AG04449 (cell line): Measurements from ENCODE around the gene MDGA2.

Experiments used
- CTCF ChIA-PET: fragments of 350-600 bp; formaldehyde crosslinking; extraction: SDS; loops from one replicate; lab custom pipeline; 2021; ENCODE audit warnings: antibody characterized with exemption; lab: Yijun Ruan, JAX
- POLR2A ChIA-PET: fragments of 400-600, 350-600 bp; formaldehyde crosslinking; extraction: SDS; loops from one replicate; lab custom pipeline; 2020; ENCODE audit warnings: antibody characterized with exemption, inconsistent platforms; lab: Yijun Ruan, JAX
- DNase-seq: peaks from one replicate; pipeline ENCODE4 v3.0.0-alpha.2; 2010; ENCODE audit warnings: low read depth, low spot score
- H3K4me3 ChIP-seq: 2 replicates; pipeline ENCODE4 v1.5.1; 2011; ENCODE audit warnings: low read depth, mild to moderate bottlenecking, control low read depth, low read length
- TF ChIP-seq, protein P1 (sequence below): IDR thresholded peaks from one replicate; pipeline ENCODE4 v1.5.1; 2011; ENCODE audit warnings: mild to moderate bottlenecking, moderate library complexity, low read length, control low read depth, inconsistent platforms; ENCODE audit not compliant: insufficient read depth; ENCODE audit errors: missing control alignments

MDGA2 gene

DNA sequence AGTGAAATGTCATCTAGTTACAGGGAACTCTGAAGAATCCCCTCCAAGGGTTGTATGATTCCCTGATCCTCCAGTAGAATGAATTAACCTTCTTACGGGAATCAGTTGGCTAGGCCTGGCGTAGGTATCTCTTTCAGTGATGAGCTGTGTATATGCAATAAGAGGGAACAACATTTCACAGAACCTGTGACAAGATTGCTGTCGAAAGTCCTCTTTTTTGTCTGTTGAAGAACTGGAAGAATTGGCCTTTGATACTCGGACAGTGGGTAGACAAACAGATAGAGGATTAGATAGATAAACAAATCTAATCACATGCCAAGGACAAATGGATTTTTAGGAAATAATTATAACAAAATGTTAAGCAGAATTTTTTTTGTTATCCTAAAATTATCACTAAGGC, 184.6 kb downstream of the MDGA2 start:
- TF ChIP-seq, protein P1, sequence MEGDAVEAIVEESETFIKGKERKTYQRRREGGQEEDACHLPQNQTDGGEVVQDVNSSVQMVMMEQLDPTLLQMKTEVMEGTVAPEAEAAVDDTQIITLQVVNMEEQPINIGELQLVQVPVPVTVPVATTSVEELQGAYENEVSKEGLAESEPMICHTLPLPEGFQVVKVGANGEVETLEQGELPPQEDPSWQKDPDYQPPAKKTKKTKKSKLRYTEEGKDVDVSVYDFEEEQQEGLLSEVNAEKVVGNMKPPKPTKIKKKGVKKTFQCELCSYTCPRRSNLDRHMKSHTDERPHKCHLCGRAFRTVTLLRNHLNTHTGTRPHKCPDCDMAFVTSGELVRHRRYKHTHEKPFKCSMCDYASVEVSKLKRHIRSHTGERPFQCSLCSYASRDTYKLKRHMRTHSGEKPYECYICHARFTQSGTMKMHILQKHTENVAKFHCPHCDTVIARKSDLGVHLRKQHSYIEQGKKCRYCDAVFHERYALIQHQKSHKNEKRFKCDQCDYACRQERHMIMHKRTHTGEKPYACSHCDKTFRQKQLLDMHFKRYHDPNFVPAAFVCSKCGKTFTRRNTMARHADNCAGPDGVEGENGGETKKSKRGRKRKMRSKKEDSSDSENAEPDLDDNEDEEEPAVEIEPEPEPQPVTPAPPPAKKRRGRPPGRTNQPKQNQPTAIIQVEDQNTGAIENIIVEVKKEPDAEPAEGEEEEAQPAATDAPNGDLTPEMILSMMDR, result no peak
- ChIA-PET CTCF (no interaction called here), POLR2A (no interaction called here)
- no peak overlapping the region for H3K4me3 ChIP-seq
- DNase-seq, result no peak

DNA sequence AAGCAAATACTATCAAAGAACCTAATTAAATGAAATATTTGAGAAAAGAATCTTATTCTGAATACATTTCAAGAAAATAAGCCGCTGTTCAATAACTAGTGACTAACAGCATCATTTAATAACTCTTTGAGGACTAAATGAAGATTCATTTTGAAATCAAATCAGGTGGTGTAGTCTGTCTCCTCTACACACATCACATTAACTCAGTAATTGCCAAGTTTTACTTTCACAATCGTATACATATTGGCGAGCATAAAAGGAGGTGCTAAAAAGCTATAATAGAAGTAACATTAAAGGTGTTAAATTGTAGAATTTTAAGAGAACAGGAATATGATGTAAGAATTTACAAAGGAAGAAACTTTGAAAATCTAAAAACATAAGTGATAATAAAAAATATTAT, 185.1 kb downstream of the MDGA2 start:
- no peak overlapping the region for H3K4me3 ChIP-seq
- TF ChIP-seq, protein P1, result no peak
- ChIA-PET CTCF (no interaction called here), POLR2A (no interaction called here)
- no peak for DNase-seq

DNA sequence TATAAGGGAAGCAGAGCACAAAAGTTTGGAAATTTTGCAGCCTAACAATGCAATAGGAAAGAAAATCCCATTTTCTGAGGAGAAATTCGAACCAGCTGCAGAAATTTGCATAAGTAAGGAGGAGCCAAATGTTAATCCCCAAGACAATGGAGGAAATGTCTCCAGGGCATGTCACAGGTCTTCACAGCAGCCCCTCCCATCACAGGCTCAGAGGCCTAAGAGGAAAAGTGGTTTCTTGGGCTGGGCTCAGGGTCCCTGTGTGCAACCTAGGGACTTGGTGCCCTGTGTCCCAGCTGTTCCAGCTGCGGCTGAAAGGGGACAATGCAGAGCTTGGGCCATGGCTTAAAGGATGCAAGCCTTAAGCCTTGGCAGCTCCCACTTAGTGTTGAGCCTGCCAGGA, 190.0 kb downstream of the MDGA2 start:
- DNase-seq, result no peak
- TF ChIP-seq, protein P1, result no peak
- no peak overlapping the region for H3K4me3 ChIP-seq
- CTCF ChIA-PET, result no interaction called here
- POLR2A ChIA-PET, result no interaction called here

DNA sequence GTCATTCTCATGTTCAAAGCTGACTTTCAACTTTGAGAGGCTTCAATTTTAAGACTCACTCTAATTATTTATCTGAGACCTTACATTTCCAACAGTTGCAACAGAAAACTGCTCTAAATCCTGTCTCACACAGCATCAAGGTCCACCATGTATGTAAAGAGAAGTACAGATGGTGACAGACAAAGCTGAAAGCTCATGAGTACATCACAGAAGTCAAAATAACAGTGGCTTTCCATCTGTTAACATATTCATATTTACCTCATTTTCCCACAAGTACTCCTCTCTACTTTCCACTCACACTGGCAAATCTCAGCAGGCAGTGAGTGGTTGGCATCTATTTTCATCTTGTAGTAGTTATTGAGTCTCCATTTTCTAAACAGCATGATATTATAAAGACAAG, 192.0 kb downstream of the MDGA2 start:
- DNase-seq, result no peak
- H3K4me3 ChIP-seq, result no peak overlapping the region
- CTCF ChIA-PET, result no interaction called here
- TF ChIP-seq, protein P1, result no peak
- POLR2A ChIA-PET, result no interaction called here

DNA sequence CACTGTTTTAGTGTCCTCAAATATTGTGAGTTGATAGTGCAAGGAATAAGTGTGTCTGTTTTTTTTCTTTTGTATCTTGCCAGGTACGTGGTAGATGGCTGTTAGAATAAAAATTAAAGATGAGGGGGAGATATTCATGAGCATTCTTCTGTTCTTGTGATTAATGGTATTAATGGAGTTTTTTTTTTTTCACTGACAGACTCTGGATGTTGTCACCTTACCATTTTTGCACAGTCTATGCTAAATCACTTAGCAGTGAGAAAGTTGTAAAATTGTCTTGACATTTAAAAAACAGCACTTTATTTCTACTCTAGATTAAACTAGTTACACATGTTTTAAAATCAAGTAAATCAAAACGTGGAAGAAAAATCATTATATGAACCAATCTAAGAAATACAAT, 204.3 kb downstream of the MDGA2 start:
- ChIA-PET CTCF (no interaction called here), POLR2A (no interaction called here)
- no peak for DNase-seq
- TF ChIP-seq, protein P1, result no peak
- H3K4me3 ChIP-seq, result no peak overlapping the region

DNA sequence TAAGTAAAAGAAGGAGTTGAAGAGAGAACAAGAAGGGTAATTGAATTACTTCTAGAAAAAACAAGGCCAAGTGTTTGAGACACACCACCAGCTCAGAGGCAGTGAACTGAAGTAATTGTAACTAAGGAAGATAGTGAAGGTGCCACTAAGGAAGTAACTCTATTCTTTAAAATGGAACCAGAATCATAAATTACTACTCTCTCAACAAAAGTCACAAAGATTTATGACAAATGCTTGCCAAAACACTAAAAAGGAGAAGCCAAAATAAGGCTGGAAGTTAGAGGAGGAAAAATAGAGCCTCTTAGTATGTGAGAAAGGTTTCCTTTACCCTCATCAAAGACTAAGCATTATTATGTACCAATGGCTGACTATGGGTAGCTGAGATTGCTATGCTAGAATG, 208.5 kb downstream of the MDGA2 start:
- POLR2A ChIA-PET, result no interaction called here
- no peak overlapping the region for H3K4me3 ChIP-seq
- no peak for DNase-seq
- TF ChIP-seq, protein P1, result no peak
- CTCF ChIA-PET, result no interaction called here
